HEK293T (cell line): ENCODE results near the gene CTSW.

Source experiments
- ARNT ChIP-seq: fragments of 450-650 bp; IDR thresholded peaks from 2 replicates; pipeline ENCODE4 v1.6.1; 2017; ENCODE audit warnings: mild to moderate bottlenecking
- ELF4 ChIP-seq: fragments of 450-650 bp; IDR thresholded peaks from 2 replicates; pipeline ENCODE4 v1.6.1; 2017; ENCODE audit warnings: antibody characterized with exemption
- FOXA1 ChIP-seq: fragments of 450-650 bp; IDR thresholded peaks from 2 replicates; pipeline ENCODE4 v1.6.1; 2016; ENCODE audit warnings: mild to moderate bottlenecking
- FOXM1 ChIP-seq: fragments of 450-650 bp; IDR thresholded peaks from 2 replicates; pipeline ENCODE4 v1.6.1; 2017; ENCODE audit warnings: mild to moderate bottlenecking, borderline replicate concordance
- LEF1 ChIP-seq: fragments of 450-650 bp; IDR thresholded peaks from 2 replicates; pipeline ENCODE4 v1.6.1; 2017; ENCODE audit warnings: mild to moderate bottlenecking, borderline replicate concordance
- SUZ12 ChIP-seq: fragments of 450-650 bp; IDR thresholded peaks from 2 replicates; pipeline ENCODE4 v1.6.1; 2016; ENCODE audit warnings: mild to moderate bottlenecking
- TARDBP ChIP-seq: fragments of 450-650 bp; IDR thresholded peaks from 2 replicates; pipeline ENCODE4 v1.6.1; 2016
- TF ChIP-seq, protein P1 (sequence below): fragments of 450-650 bp; IDR thresholded peaks from 2 replicates; pipeline ENCODE4 v1.6.1; 2016

DNA sequence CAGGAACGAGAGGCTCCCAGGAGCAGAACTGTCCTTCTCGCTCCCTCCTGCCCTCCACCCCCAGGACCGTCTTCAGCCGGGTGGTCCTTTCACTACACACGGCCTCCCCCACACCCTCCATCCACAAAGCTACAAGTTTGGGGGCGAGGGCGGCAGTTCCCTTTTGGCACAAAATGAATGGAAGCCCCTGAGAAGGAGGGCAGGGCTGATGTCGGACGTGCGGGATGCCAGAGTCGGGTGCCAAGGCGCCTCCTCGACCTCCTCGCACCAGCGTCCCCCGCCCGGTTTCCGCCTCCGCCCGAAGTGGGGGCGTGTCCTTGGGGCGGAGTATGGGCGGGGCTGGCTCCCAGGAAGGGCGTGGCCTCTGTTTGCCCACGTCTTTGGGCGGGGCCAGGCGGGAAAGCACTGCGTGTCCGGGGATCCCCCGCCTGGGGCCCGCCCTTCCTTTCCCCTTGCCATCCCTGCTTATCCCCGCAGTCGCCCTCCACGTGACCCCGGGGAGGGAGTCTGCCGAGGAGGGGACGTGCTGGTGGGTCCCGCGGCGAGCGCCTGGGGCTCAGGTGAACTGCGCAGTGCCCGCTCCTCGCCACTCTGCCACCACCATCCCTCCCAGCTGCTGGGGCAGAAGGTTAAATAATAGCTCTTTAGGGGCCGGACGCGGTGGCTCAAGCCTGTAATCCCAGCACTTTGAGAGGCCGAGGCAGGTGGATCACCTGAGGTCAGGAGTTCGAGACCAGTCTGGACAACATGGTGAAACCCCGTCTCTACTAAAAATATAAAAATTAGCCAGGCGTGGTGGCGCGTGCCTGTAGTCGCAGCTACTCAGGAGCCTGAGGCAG is 6.1 kb upstream of the CTSW start:
- TF ChIP-seq FOXA1 (no peak), ELF4 (no peak), LEF1 (no peak), TARDBP (no peak), ARNT (no peak), FOXM1 (no peak), SUZ12 (no peak)
- TF ChIP-seq, protein P1, sequence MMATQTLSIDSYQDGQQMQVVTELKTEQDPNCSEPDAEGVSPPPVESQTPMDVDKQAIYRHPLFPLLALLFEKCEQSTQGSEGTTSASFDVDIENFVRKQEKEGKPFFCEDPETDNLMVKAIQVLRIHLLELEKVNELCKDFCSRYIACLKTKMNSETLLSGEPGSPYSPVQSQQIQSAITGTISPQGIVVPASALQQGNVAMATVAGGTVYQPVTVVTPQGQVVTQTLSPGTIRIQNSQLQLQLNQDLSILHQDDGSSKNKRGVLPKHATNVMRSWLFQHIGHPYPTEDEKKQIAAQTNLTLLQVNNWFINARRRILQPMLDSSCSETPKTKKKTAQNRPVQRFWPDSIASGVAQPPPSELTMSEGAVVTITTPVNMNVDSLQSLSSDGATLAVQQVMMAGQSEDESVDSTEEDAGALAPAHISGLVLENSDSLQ: no peak
